Endothelial cell of umbilical vein (primary cell): ENCODE data around the gene TCF23. TPM values are rescaled to one million over a fixed set of nuclear protein-coding genes. Genes with fewer than 3 reads are reported as not detected.

ENCODE experiments used
- BruUV-seq: library from RNA; stranded (reverse); fragments of 400-500 nt; replicated peaks from 2 replicates; lab custom pipeline; 2021; lab: Mats Ljungman, UMichigan
- CTCF ChIA-PET: fragments of 300-600, 350-600 bp; sonication (Branson Sonifier 250); formaldehyde crosslinking; loops from one replicate; lab custom pipeline; 2021; ENCODE audit warnings: antibody characterized with exemption, inconsistent platforms; lab: Charles Lee
- POLR2A ChIA-PET: fragments of 300-600, 350-600 bp; sonication (Branson Sonifier 250); formaldehyde crosslinking; loops from one replicate; lab custom pipeline; 2021; ENCODE audit warnings: antibody characterized with exemption, inconsistent platforms; lab: Charles Lee
- DNase-seq: peaks from one replicate; pipeline ENCODE4 v3.0.0-alpha.2; 2011; ENCODE audit warnings: low read depth, low spot score
- FAIRE-seq: peaks from 2 replicates; lab custom pipeline; 2011; peaks lifted over from hg19 to GRCh38; lab: Jason Lieb, UNC
- H2AFZ ChIP-seq: 2 replicates; pipeline ENCODE4 v1.6.0; 2012; ENCODE audit warnings: low read depth, low read length, control low read depth, inconsistent platforms
- H3K27ac ChIP-seq: 2 replicates; pipeline ENCODE4 v1.5.1; 2011; ENCODE audit warnings: low read depth, mild to moderate bottlenecking, control low read depth, low read length, moderate library complexity; ENCODE audit not compliant: insufficient read depth
- H3K27me3 ChIP-seq, 2 experiments: 2 replicates each; pipeline versions ENCODE4 v1.6.0 to v1.6.1; 2011; ENCODE audit warnings: low read length in 2 of 2, mixed read lengths in 1 of 2; ENCODE audit not compliant: control insufficient read depth in 2 of 2, insufficient read depth in 2 of 2
- H3K36me3 ChIP-seq, 2 experiments: 2 replicates in 1 of 2; 3 replicates in 1 of 2; pipeline ENCODE4 v1.5.1; 2011; ENCODE audit warnings: low read length in 2 of 2, mild to moderate bottlenecking in 1 of 2, moderate library complexity in 1 of 2; ENCODE audit not compliant: control insufficient read depth in 2 of 2, insufficient read depth in 2 of 2; ENCODE audit errors: extremely low read depth in 1 of 2
- H3K4me1 ChIP-seq: 3 replicates; pipeline ENCODE4 v1.5.1; 2011; ENCODE audit warnings: mild to moderate bottlenecking, low read length; ENCODE audit not compliant: control insufficient read depth, insufficient read depth; ENCODE audit errors: extremely low read depth
- H3K4me2 ChIP-seq: 2 replicates; pipeline ENCODE4 v1.6.1; 2011; ENCODE audit warnings: low read length, control low read depth, mixed read lengths; ENCODE audit not compliant: insufficient read depth
- H3K4me3 ChIP-seq, 3 experiments: fragments of 200-600 bp in 1 of 3; sonication (generic), shearing (Covaris generic) in 1 of 3; replicated peaks in 1 of 3; 2 replicates each; pipeline ENCODE4 v1.5.1; 2011 to 2016; ENCODE audit warnings: control low read depth in 3 of 3, low read length in 3 of 3, mild to moderate bottlenecking in 2 of 3, inconsistent platforms in 1 of 3, low read depth in 1 of 3, moderate library complexity in 1 of 3; ENCODE audit not compliant: insufficient read depth in 1 of 3
- H3K79me2 ChIP-seq: 2 replicates; pipeline ENCODE4 v1.6.0; 2012; ENCODE audit warnings: low read length, inconsistent platforms; ENCODE audit not compliant: control insufficient read depth, insufficient read depth
- H3K9ac ChIP-seq: replicated peaks from 2 replicates; pipeline ENCODE3; 2011; ENCODE audit warnings: low read length, control low read depth; ENCODE audit not compliant: insufficient read depth; ENCODE audit errors: extremely low read depth
- H3K9me1 ChIP-seq: replicated peaks from 3 replicates; pipeline ENCODE4 v1.6.0; 2011; ENCODE audit warnings: mild to moderate bottlenecking, low read length; ENCODE audit not compliant: control insufficient read depth, insufficient read depth; ENCODE audit errors: extremely low read depth
- H3K9me3 ChIP-seq: replicated peaks from 2 replicates; pipeline ENCODE4 v1.5.1; 2012; ENCODE audit warnings: low read length, inconsistent platforms; ENCODE audit not compliant: control insufficient read depth, insufficient read depth
- H4K20me1 ChIP-seq: replicated peaks from 2 replicates; pipeline ENCODE3; 2011; ENCODE audit warnings: mild to moderate bottlenecking, low read length; ENCODE audit not compliant: control insufficient read depth, insufficient read depth; ENCODE audit errors: extremely low read depth
- CTCF ChIP-seq, 2 donors: IDR thresholded peaks; 1 replicate in 1 of 2; 2 replicates in 1 of 2; pipeline ENCODE4 v1.5.1; 2011; ENCODE audit warnings: low read length in 2 of 2, mild to moderate bottlenecking in 2 of 2, moderate library complexity in 2 of 2, control low read depth in 1 of 2, inconsistent platforms in 1 of 2, low read depth in 1 of 2; ENCODE audit not compliant: insufficient read depth in 1 of 2; ENCODE audit errors: extremely low read depth in 1 of 2
- EZH2 ChIP-seq: IDR thresholded peaks from 2 replicates; pipeline ENCODE4 v1.6.1; 2012; ENCODE audit warnings: borderline replicate concordance, low read depth, mild to moderate bottlenecking, moderate library complexity, low read length, inconsistent platforms; ENCODE audit not compliant: severe bottlenecking
- FOS ChIP-seq: IDR thresholded peaks from 2 replicates; pipeline ENCODE4 v1.6.1; 2011; ENCODE audit warnings: mild to moderate bottlenecking, low read length, moderate library complexity, borderline replicate concordance; ENCODE audit not compliant: insufficient read depth
- GATA2 ChIP-seq: IDR thresholded peaks from 2 replicates; pipeline ENCODE4 v1.7.0; 2011; ENCODE audit warnings: low read depth, mild to moderate bottlenecking, moderate library complexity, mixed read lengths, low read length; ENCODE audit not compliant: insufficient read length, insufficient read depth
- JUN ChIP-seq: IDR thresholded peaks from 2 replicates; pipeline ENCODE4 v1.6.1; 2011; ENCODE audit warnings: borderline replicate concordance, low read depth; ENCODE audit not compliant: insufficient read length, insufficient read depth
- MAX ChIP-seq: IDR thresholded peaks from 2 replicates; pipeline ENCODE4 v1.6.1; 2011; ENCODE audit not compliant: insufficient read depth, insufficient read length
- MYC ChIP-seq: IDR thresholded peaks from one replicate; pipeline ENCODE4 v1.6.1; 2011; ENCODE audit warnings: mild to moderate bottlenecking, low read depth, low read length
- POLR2A ChIP-seq: IDR thresholded peaks from 2 replicates; pipeline ENCODE4 v1.6.1; 2012; ENCODE audit warnings: low read depth, mild to moderate bottlenecking, control low read depth, low read length
- POLR2AphosphoS5 ChIP-seq: IDR thresholded peaks from 2 replicates; pipeline ENCODE4 v1.6.1; 2012; ENCODE audit warnings: low read depth, mild to moderate bottlenecking, control low read depth, low read length, moderate library complexity; ENCODE audit not compliant: insufficient read depth
- dilution Hi-C: fragments of 300-500 bp; cut with MboI; formaldehyde crosslinking; loops from one replicate; pipeline ENCODE4 v1.15.0; 2019; ENCODE audit warnings: low sequenced_read_pairs; ENCODE audit not compliant: extremely low pct_ligation_motif_present
- intact Hi-C: fragments of 100-400 bp; cut with micrococcal nuclease; formaldehyde crosslinking; loops from one replicate; pipeline ENCODE4 v1.10.0; 2022
- polyA plus RNA-seq, 4 experiments: library from polyadenylated mRNA; depleted of rRNA in 3 of 4; stranded (reverse) in 3 of 4; unstranded in 1 of 4; fragments of >200 nt; gene quantifications; 2 replicates each; pipeline versions ENCODE4 v1.2.1 to v1.2.3, GENCODE V29; 2011 to 2012; ENCODE audit warnings: missing spikeins in 1 of 4
- total RNA-seq: library from RNA; stranded (reverse); gene quantifications from 2 replicates; pipeline ENCODE4 v1.2.3, GENCODE V29; 2021

Gene TCF23
- total and polyA plus RNA-seq, 2 donors (not counting 3 experiments of a cell fraction or from before 2014, with no cell fraction given) = not detected

- no peaks in the 10 kb centered on the region for H4K20me1 ChIP-seq
- BruUV-seq = no TSS peak
- POLR2A ChIA-PET = no interaction called here
- no peaks in the 10 kb centered on the region for H3K4me1 ChIP-seq
- H3K27me3 ChIP-seq = peaks cover 24 to 34% of the 10 kb centered on the region in 2 experiments
- no peak for DNase-seq
- no peak overlapping the region for H2AFZ ChIP-seq
- no peak for FAIRE-seq
- no peaks in the 10 kb centered on the region for H3K79me2 ChIP-seq
- no peak overlapping the region for H3K9ac ChIP-seq
- no peak overlapping the region for H3K4me2 ChIP-seq
- H3K27ac ChIP-seq = no peak overlapping the region
- H3K9me1 ChIP-seq = no peaks in the 10 kb centered on the region
- no peaks in the 10 kb centered on the region for H3K9me3 ChIP-seq
- no peak overlapping the region for H3K4me3 ChIP-seq
- no peaks in the 10 kb centered on the region for H3K36me3 ChIP-seq
- TF ChIP-seq EZH2 (no peak), POLR2AphosphoS5 (no peak), FOS (no peak), JUN (no peak), MYC (no peak), POLR2A (no peak), GATA2 (no peak), CTCF (IDR thresholded peaks at IDR 0.05; ENCODE audit: extremely low read depth in 1 of 2, insufficient read depth in 1 of 2, low read depth in 1 of 2, low read length in 2 of 2) (no peak), MAX (no peak)
- dilution Hi-C loops = no loop called here
- intact Hi-C loops = loop anchor here (5.0 kb wide), 1 partner anchor 73 kb away; no protein-coding TSS in a partner anchor
- CTCF ChIA-PET = interaction anchor here (1.0 to 3.7 kb wide), 16 partner anchors 11 to 132 kb away, joined by 3 to 38 read pairs (median 8); partner anchors contain the start of genes PREB and SLC30A3
Measured at GRCh38 chr2:27170581-27171337, 22.0 kb downstream of the TCF23 start.
